DOHH2 (cell line): Measurements from ENCODE around the gene TULP1.

ENCODE experiments used
- H3F3A ChIP-seq: fragments of 200-600 bp; sonication (generic), shearing (Covaris generic); 2 replicates; pipeline ENCODE4 v1.6.0; 2016; ENCODE audit warnings: antibody characterized with exemption, mild to moderate bottlenecking; ENCODE audit not compliant: control insufficient read depth, insufficient read depth
- H3K27ac ChIP-seq: fragments of 200-600 bp; sonication (generic); 2 replicates; pipeline ENCODE4 v1.5.1; 2014; ENCODE audit warnings: low read depth, mild to moderate bottlenecking, low read length, moderate library complexity
- H3K27me3 ChIP-seq: fragments of 200-600 bp; sonication (generic); 2 replicates; pipeline ENCODE4 v1.6.1; 2014; ENCODE audit warnings: mild to moderate bottlenecking, low read length, mixed read lengths; ENCODE audit not compliant: control insufficient read depth
- H3K36me3 ChIP-seq: fragments of 200-600 bp; sonication (generic); 2 replicates; pipeline ENCODE4 v1.6.1; 2014; ENCODE audit warnings: mild to moderate bottlenecking, low read length, moderate library complexity, mixed read lengths; ENCODE audit not compliant: control insufficient read depth
- H3K4me1 ChIP-seq: fragments of 200-600 bp; sonication (generic); 2 replicates; pipeline ENCODE4 v1.6.1; 2014; ENCODE audit warnings: mild to moderate bottlenecking, low read length, mixed read lengths; ENCODE audit not compliant: control insufficient read depth
- H3K4me2 ChIP-seq: fragments of 200-600 bp; sonication (generic); 2 replicates; pipeline ENCODE4 v1.6.0; 2014; ENCODE audit warnings: mild to moderate bottlenecking, low read length, moderate library complexity
- H3K4me3 ChIP-seq: fragments of 200-600 bp; sonication (generic); 2 replicates; pipeline ENCODE4 v1.5.1; 2014; ENCODE audit warnings: mild to moderate bottlenecking, low read length, mixed read lengths
- H3K79me2 ChIP-seq: fragments of 200-600 bp; sonication (generic); 2 replicates; pipeline ENCODE4 v1.6.1; 2014; ENCODE audit warnings: mild to moderate bottlenecking, low read length, mixed read lengths; ENCODE audit not compliant: control insufficient read depth
- H3K9me2 ChIP-seq: fragments of 200-600 bp; sonication (generic); replicated peaks from 2 replicates; pipeline ENCODE4 v1.6.1; 2014; ENCODE audit warnings: mild to moderate bottlenecking, low read length, mixed read lengths; ENCODE audit not compliant: control insufficient read depth
- H3K9me3 ChIP-seq: fragments of 200-600 bp; sonication (generic); 2 replicates; pipeline ENCODE4 v1.6.1; 2014; ENCODE audit warnings: antibody characterized with exemption, low read length, mixed read lengths; ENCODE audit not compliant: control insufficient read depth, insufficient read depth
- H4K20me1 ChIP-seq: fragments of 200-600 bp; sonication (generic); 2 replicates; pipeline ENCODE4 v1.6.0; 2014; ENCODE audit warnings: low read depth, mild to moderate bottlenecking, antibody characterized with exemption, low read length, moderate library complexity; ENCODE audit not compliant: control insufficient read depth, insufficient read depth
- CTCF ChIP-seq: fragments of 200-600 bp; sonication (generic); IDR thresholded peaks from one replicate; pipeline ENCODE4 v1.5.1; 2014; ENCODE audit warnings: antibody characterized with exemption, mild to moderate bottlenecking, low read depth, low read length; ENCODE audit not compliant: poor library complexity, severe bottlenecking
- EZH2phosphoT487 ChIP-seq: fragments of 200-600 bp; sonication (generic); IDR thresholded peaks from 2 replicates; pipeline ENCODE4 v1.6.1; 2017; ENCODE audit warnings: borderline replicate concordance, mild to moderate bottlenecking, antibody characterized with exemption, low read length, moderate library complexity, mixed read lengths

TULP1 gene

GRCh38 chr6:35490821-35491557 is 21.7 kb downstream of the TULP1 start:
- Histone ChIP-seq H4K20me1 (peaks cover 5% of the 10 kb centered on the region; the same call in 1 of the 2 replicates), H3K4me2 (no peak overlapping the region), H3K9me2 (no peaks in the 10 kb centered on the region), H3K4me1 (peaks cover 10% of the 10 kb centered on the region), H3K4me3 (no peak overlapping the region), H3K9me3 (no peaks in the 10 kb centered on the region), H3F3A (no peaks in the 10 kb centered on the region), H3K27me3 (peaks cover 75% of the 10 kb centered on the region), H3K27ac (no peak overlapping the region), H3K79me2 (no peaks in the 10 kb centered on the region), H3K36me3 (no peaks in the 10 kb centered on the region)
- TF ChIP-seq CTCF (no peak), EZH2phosphoT487 (no peak)

- 0 out of 2 replicates have a peak, but pooled peaks cover under 1% of the 10 kb centered on the region for H4K20me1 ChIP-seq
- H3F3A ChIP-seq, result no peaks in the 10 kb centered on the region
- H3K4me3 ChIP-seq, result no peak overlapping the region
- no peaks in the 10 kb centered on the region for H3K36me3 ChIP-seq
- no peaks in the 10 kb centered on the region for H3K9me3 ChIP-seq
- no peaks in the 10 kb centered on the region for H3K79me2 ChIP-seq
- H3K4me2 ChIP-seq, result no peak overlapping the region
- peaks cover 67% of the 10 kb centered on the region for H3K27me3 ChIP-seq
- no peaks in the 10 kb centered on the region for H3K9me2 ChIP-seq
- H3K4me1 ChIP-seq, result peaks cover 10% of the 10 kb centered on the region
- H3K27ac ChIP-seq, result no peak overlapping the region
- TF ChIP-seq EZH2phosphoT487 (no peak), CTCF (no peak)
Measured at GRCh38 chr6:35489995-35490791, 22.5 kb downstream of the TULP1 start.

GRCh38 chr6:35489066-35489465 is 23.6 kb downstream of the TULP1 start:
- Histone ChIP-seq H3K27ac (no peak overlapping the region), H3K4me1 (peaks cover 4% of the 10 kb centered on the region), H3K36me3 (no peaks in the 10 kb centered on the region), H3K9me2 (no peaks in the 10 kb centered on the region), H3K9me3 (no peaks in the 10 kb centered on the region), H3K4me3 (no peak overlapping the region), H3K4me2 (no peak overlapping the region), H3K27me3 (peaks cover 62% of the 10 kb centered on the region), H3F3A (no peaks in the 10 kb centered on the region), H4K20me1 (no peaks in the 10 kb centered on the region), H3K79me2 (no peaks in the 10 kb centered on the region)
- TF ChIP-seq CTCF (no peak), EZH2phosphoT487 (no peak)
